ENCODE measurements around the gene SOAT2. TPM values are rescaled to one million over a fixed set of nuclear protein-coding genes. Genes with fewer than 3 reads are reported as not detected.
"Not testable (repeated sequence)": the region's sequence is repeated elsewhere in the genome, so short reads cannot be mapped to it uniquely, and the experiment has no call there.

SOAT2 gene
- total RNA-seq, 3 donors from 2014 or later = 0.41 TPM; not detected in 2

DNA sequence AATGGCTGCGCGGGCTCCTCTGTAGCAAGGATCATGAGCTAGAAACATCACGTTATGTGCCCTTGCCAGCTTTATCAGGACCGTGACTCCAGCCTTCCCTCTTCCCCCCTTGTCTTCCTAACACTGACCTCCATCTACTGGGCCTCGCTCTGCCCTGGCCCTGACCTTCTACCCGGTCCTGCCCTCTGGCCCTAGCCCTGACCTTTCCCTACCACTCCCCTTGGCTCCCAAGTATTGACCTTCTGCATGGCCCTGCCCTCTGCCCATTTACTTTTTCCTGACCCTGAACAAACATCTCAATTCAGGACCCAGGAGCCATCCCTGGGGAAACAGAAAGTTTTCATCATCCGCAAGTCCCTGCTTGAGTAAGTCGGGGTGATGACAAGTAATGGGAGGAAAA, 2.0 kb downstream of the SOAT2 start:
- intact Hi-C loops (cut with DNase I, micrococcal nuclease) = no loop called here
- Histone ChIP-seq H3K4me3 (no peak overlapping the region), H3K9me3 (no peaks in the 10 kb centered on the region), H3K36me3 (ENCODE audit: low read depth) (no peaks in the 10 kb centered on the region), H3K4me1 (ENCODE audit: low read depth) (peaks cover 6% of the 10 kb centered on the region)
- DNase-seq (no peak), ATAC-seq (no peak)
- TF ChIP-seq, protein P1, sequence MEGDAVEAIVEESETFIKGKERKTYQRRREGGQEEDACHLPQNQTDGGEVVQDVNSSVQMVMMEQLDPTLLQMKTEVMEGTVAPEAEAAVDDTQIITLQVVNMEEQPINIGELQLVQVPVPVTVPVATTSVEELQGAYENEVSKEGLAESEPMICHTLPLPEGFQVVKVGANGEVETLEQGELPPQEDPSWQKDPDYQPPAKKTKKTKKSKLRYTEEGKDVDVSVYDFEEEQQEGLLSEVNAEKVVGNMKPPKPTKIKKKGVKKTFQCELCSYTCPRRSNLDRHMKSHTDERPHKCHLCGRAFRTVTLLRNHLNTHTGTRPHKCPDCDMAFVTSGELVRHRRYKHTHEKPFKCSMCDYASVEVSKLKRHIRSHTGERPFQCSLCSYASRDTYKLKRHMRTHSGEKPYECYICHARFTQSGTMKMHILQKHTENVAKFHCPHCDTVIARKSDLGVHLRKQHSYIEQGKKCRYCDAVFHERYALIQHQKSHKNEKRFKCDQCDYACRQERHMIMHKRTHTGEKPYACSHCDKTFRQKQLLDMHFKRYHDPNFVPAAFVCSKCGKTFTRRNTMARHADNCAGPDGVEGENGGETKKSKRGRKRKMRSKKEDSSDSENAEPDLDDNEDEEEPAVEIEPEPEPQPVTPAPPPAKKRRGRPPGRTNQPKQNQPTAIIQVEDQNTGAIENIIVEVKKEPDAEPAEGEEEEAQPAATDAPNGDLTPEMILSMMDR (IDR thresholded peaks at IDR 0.05) = no peak

- TF ChIP-seq, protein P1 (IDR thresholded peaks at IDR 0.05) = no peak
- no peak for DNase-seq
- no peaks in the 10 kb centered on the region for H3K9me3 ChIP-seq
- H3K36me3 ChIP-seq (ENCODE audit: low read depth) = no peaks in the 10 kb centered on the region
- no peak for ATAC-seq
- no peak overlapping the region for H3K4me3 ChIP-seq
- H3K4me1 ChIP-seq (ENCODE audit: low read depth) = peaks cover 6% of the 10 kb centered on the region
- intact Hi-C loops (cut with DNase I, micrococcal nuclease) = no loop called here
Measured at GRCh38 chr12:53105712-53106439, 2.6 kb downstream of the SOAT2 start.

DNA sequence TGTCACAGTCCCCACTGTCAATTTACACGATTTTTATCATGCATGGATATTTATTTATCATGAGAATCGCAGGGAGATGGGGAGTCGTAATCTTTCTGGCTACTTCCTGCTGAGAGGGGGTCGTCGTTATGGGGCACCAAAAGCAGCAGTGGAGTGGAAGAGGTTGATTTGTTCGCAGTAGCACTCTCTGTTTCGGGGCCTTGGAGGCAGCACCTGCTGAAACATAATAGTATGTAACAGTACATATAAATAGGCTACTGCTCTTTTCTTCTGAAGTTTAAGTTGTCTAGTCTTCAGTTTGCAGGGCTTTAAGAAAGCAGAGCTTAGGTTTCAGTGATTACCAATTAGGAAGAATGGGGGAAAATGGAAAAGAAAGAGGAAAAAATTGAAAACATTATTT, 3.8 kb downstream of the SOAT2 start:
- intact Hi-C loops (cut with DNase I, micrococcal nuclease) = no loop called here
- Histone ChIP-seq H3K36me3 (ENCODE audit: low read depth) (no peaks in the 10 kb centered on the region), H3K9me3 (no peaks in the 10 kb centered on the region), H3K4me3 (no peak overlapping the region), H3K4me1 (ENCODE audit: low read depth) (peaks cover 6% of the 10 kb centered on the region)
- TF ChIP-seq, protein P1 (IDR thresholded peaks at IDR 0.05) = no peak
- DNase-seq = no peak
- ATAC-seq = no peak

- H3K4me1 ChIP-seq (ENCODE audit: low read depth); DNase-seq; H3K9me3 ChIP-seq; intact Hi-C loops (cut with DNase I, micrococcal nuclease); H3K4me3 ChIP-seq; H3K36me3 ChIP-seq (ENCODE audit: low read depth); ATAC-seq: not testable (repeated sequence)
Measured at GRCh38 chr12:53112431-53112830, 9.1 kb downstream of the SOAT2 start.

- DNase-seq = no peak
- TF ChIP-seq, protein P1 (IDR thresholded peaks at IDR 0.05) = no peak
- intact Hi-C loops (cut with DNase I, micrococcal nuclease) = no loop called here
Measured at GRCh38 chr12:53113136-53113705, 9.9 kb downstream of the SOAT2 start.

DNA sequence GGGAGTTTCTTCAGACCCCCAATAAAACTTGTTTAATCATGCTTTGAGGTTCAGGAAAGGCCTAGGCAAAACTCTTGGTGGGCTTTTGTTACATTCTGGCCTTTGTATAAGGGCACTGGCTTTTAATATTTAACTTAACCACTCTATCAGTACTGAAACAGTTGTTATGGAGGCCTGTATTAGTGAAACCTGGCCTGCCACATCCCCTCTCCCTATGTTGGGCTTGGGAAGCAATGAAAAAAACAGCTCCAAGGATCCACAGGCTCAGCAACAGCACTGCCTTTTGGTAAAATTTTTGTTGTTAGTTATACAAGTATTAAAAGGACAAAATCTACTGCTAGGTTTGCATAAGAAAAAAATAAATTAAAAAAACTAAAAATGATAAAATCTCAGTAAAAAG, 10.7 kb downstream of the SOAT2 start:
- no peak overlapping the region for H3K4me3 ChIP-seq
- TF ChIP-seq, protein P1 (IDR thresholded peaks at IDR 0.05) = no peak
- H3K9me3 ChIP-seq = no peaks in the 10 kb centered on the region
- DNase-seq = no peak
- no peaks in the 10 kb centered on the region for H3K4me1 ChIP-seq (ENCODE audit: low read depth)
- H3K36me3 ChIP-seq (ENCODE audit: low read depth) = no peaks in the 10 kb centered on the region
- intact Hi-C loops (cut with DNase I, micrococcal nuclease) = no loop called here
- no peak for ATAC-seq

More at GRCh38 chr12:53113136-53113705, 9.9 kb downstream of the SOAT2 start:
- no peaks in the 10 kb centered on the region for H3K36me3 ChIP-seq (ENCODE audit: low read depth)
- no peak for ATAC-seq
- H3K4me1 ChIP-seq (ENCODE audit: low read depth) = no peaks in the 10 kb centered on the region
- H3K4me3 ChIP-seq = no peak overlapping the region
- H3K9me3 ChIP-seq = no peaks in the 10 kb centered on the region

Data from mucosa of descending colon (tissue), 3 donors.